SU-DHL-6 (cell line): Measurements from ENCODE around the gene DUSP22.

Experiments
- CTCF ChIP-seq: fragments of 200-600 bp; sonication (generic); IDR thresholded peaks from one replicate; pipeline ENCODE4 v1.5.1; 2017; ENCODE audit warnings: antibody characterized with exemption, mild to moderate bottlenecking, low read length, moderate library complexity; ENCODE audit not compliant: insufficient read depth, poor library complexity, severe bottlenecking
- EZH2phosphoT487 ChIP-seq: fragments of 200-600 bp; sonication (generic), shearing (Covaris generic); conservative IDR thresholded peaks from 2 replicates; pipeline ENCODE4 v1.6.1; 2018; ENCODE audit warnings: mild to moderate bottlenecking, antibody characterized with exemption, low read length, moderate library complexity, mixed read lengths

DNA sequence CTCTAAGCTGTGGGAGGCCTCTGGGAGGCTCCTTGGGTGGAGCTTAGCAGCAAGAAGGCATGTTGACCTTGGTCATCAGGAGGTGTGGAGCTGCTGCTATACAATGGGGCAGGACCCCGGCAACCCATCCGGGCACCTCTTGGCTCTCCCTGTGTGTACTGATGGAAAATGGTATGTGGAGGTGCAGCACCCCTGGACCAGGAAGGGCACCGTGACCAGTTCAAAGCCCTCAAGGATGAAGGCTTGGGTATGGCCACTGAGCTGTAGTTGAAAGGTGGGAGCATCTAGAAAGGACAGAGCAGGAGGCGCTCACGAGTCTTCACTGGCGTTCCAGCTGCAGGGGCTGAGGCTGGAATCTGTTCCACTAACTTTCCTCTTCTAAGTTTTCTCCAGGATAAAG lies 92.6 kb downstream of the DUSP22 start:
- TF ChIP-seq CTCF (no peak), EZH2phosphoT487 (no peak)
